ENCODE data around the gene SMARCA2.
"Not testable (repeated sequence)": the region's sequence is repeated elsewhere in the genome, so short reads cannot be mapped to it uniquely, and the experiment has no call there.

SMARCA2 gene

DNA sequence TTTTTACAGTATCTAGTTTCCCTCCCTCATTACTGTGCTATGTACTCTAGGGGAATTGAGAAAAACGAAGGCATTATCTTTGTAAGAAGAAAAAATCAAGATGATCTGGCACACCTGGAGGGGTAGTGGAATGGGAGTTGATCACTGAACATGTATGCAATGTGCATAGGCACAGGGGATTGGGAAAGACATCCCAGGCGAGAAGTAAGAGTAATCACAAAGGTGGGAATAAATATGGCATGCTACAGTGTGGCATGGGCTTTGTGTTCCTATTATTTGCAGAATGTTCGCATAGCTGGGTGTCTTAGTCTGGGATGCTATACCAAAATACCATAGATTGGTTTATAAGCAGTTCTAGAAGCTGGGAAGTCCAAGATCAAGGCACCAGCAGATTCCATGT, 130.6 kb downstream of the SMARCA2 start:
- H3K4me3 ChIP-seq (ENCODE audit: low read length) = no peak overlapping the region
- TF ChIP-seq, protein P1, sequence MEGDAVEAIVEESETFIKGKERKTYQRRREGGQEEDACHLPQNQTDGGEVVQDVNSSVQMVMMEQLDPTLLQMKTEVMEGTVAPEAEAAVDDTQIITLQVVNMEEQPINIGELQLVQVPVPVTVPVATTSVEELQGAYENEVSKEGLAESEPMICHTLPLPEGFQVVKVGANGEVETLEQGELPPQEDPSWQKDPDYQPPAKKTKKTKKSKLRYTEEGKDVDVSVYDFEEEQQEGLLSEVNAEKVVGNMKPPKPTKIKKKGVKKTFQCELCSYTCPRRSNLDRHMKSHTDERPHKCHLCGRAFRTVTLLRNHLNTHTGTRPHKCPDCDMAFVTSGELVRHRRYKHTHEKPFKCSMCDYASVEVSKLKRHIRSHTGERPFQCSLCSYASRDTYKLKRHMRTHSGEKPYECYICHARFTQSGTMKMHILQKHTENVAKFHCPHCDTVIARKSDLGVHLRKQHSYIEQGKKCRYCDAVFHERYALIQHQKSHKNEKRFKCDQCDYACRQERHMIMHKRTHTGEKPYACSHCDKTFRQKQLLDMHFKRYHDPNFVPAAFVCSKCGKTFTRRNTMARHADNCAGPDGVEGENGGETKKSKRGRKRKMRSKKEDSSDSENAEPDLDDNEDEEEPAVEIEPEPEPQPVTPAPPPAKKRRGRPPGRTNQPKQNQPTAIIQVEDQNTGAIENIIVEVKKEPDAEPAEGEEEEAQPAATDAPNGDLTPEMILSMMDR (IDR thresholded peaks at IDR 0.05; ENCODE audit: insufficient read depth, low read depth, low read length, missing control alignments) = no peak
- no peak for DNase-seq (ENCODE audit: low read depth)

DNA sequence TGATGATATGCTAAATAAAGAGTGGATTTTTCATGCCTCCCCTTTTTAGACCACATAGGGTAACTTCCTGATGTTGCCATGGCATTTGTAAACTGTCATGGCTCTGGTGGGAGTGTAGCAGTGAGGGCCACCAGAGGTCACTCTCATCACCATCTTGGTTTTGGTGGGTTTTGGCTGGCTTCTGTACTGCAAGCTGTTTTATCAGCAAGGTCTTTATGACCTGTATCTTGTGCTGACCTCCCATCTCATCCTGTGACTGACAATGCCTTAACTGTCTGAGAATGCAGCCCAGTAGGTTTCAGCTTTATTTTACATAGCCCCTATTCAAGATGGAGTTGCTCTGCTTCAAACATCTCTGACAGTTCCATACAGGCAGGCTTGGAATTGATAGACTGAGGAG, 131.6 kb downstream of the SMARCA2 start:
- not testable (repeated sequence) for DNase-seq (ENCODE audit: low read depth); H3K4me3 ChIP-seq (ENCODE audit: low read length)

DNA sequence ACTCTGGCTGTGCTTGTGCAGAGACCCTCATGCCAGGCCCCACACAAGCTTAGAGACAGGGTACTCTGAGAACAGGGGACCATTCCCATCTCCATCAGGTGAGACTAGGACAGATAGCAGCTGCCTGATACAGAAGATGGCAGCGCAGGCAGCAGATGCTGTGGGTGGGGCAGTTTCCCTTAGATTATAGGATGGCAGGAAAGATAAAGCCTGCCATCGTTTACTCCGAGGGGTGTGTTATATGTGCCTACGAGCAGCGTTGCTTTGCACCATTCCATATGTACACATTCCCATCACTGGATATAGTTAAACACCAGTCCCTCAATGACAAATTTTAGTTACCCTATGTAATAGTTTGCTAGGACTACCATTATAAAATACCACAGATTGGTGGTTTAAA, 135.2 kb downstream of the SMARCA2 start:
- TF ChIP-seq, protein P1 (IDR thresholded peaks at IDR 0.05; ENCODE audit: insufficient read depth, low read depth, low read length, missing control alignments) = no peak
- no peak for DNase-seq (ENCODE audit: low read depth)
- no peak overlapping the region for H3K4me3 ChIP-seq (ENCODE audit: low read length)

DNA sequence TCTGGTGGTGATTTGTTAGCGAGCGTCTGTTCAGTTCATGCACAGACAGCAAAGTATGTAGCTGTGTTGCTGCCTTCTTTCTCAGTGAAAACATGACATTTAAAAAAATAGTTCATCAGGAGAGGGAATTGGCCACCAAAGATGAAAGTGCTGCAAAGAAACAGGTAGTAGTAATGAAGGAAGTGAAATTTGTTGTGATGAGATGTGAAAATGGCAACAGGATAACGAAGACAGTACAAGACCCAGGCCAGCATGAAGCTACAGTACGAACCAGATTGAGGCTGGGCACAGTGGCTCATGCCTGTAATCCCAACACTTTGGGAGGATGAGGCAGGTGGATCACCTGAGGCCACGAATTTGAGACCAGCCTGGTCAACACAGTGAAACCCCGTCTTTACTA, 136.0 kb downstream of the SMARCA2 start:
- TF ChIP-seq, protein P1 (IDR thresholded peaks at IDR 0.05; ENCODE audit: insufficient read depth, low read depth, low read length, missing control alignments) = no peak
- no peak for DNase-seq (ENCODE audit: low read depth)
- no peak overlapping the region for H3K4me3 ChIP-seq (ENCODE audit: low read length)

DNA sequence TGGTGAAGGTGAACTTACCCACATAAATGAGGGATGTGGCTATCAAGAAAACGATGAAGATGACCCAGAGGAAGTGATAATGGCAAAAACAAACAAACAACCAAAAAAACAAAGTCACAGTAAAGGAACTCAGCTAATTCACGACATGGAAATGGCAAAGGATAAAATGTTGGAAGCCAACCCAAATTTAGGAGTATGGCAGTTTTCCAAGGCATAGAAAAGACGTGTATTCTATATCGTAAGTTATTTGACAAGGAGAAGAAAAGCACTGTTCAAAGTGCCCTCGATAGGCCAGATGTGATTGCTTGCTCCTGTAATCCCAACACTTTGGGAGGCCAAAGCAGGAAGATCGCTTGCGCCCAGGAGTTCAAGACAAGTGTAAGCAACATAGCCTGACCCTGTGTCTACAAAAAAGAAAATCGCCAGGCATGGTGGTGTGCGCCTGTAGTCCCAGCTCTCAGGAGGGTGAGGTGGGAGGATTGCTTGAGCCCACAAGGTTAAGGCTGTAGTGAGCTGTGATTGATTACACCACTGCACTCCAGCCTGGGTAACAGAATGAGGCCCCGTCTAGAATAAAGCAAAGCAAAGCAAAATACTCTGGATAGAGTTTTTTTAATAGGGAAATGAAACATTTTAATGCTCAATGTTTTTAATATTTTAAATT, 138.0 kb downstream of the SMARCA2 start:
- TF ChIP-seq, protein P1 (IDR thresholded peaks at IDR 0.05; ENCODE audit: insufficient read depth, low read depth, low read length, missing control alignments) = no peak
- no peak overlapping the region for H3K4me3 ChIP-seq (ENCODE audit: low read length)
- DNase-seq (ENCODE audit: low read depth) = no peak

DNA sequence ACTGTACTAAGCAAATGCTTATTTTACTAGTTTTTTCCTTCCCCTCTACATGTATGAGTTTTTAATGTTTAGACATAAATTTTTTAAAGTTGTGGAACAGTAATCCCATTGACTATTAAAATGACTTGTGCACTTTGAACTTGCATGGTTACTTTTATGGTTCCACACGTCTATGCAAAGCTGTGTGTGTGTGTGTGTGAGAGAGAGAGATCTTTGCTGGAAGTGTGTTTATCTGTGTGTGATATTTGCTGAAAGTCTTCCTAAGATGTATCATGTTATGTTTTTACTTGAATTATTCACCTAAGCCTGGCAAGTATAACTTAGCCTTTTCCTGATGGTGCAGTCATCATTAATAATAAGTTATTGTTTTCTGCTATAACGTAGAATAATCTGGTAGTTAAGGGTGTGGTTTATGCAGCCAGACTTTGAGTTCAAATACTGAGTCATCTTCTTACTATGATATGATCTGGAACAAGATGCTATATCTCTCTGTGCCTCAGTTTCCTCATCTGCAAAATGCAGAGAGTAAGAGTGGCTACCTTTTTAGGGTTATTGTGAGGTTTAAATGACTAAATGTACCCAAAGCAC, 138.6 kb downstream of the SMARCA2 start:
- H3K4me3 ChIP-seq (ENCODE audit: low read length) = no peak overlapping the region
- TF ChIP-seq, protein P1 (IDR thresholded peaks at IDR 0.05; ENCODE audit: insufficient read depth, low read depth, low read length, missing control alignments) = no peak
- DNase-seq (ENCODE audit: low read depth) = peak; percentile 32

DNA sequence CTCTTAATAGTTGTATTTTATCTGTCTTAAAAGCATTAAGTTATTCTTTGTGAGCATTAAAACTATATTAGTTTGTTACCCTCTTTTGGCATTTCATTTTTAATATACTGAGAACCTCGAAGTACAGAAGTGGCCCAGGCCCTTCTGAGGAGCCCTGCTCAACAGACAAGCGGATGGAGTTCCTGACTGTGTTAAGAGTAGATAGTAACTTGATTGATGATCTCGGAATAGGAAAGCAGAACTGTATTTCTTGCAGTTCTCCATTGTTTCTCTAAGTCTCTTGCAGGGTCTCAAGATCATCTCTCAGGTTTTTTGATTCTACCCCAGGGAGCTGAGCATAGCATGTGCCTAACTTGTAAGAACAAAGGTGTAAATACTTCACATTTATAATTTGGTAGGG, 139.6 kb downstream of the SMARCA2 start:
- TF ChIP-seq, protein P1 (IDR thresholded peaks at IDR 0.05; ENCODE audit: insufficient read depth, low read depth, low read length, missing control alignments) = no peak
- no peak for DNase-seq (ENCODE audit: low read depth)
- no peak overlapping the region for H3K4me3 ChIP-seq (ENCODE audit: low read length)
